ENCODE measurements around the gene HHIPL1. TPM values are rescaled to one million over a fixed set of nuclear protein-coding genes. Genes with fewer than 3 reads are reported as not detected.

Gene HHIPL1
- total RNA-seq, 2 donors from 2014 or later = under 0.01 to 0.26 TPM

DNA sequence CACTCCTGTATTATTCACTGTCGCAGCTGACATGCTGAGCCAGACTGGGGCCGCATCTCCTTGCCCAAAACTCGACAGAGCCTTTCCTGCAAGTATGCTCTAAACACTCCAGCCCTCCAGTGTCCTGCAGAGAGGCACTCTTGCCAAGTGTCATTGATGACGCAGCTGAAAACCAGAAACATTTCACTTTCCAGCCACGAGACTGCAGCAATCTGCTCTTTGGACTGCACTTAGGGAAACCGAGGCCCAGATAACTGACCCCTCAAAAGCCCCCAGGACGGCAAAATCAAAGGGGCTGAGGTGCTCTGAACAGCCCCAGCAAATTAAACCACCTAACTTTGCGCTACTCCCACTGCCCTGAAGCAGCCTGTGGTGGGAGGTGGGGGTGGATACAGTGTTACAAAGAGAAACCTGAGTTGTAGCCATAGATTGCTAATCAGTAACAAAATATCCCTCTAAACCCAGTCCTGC, 43.5 kb upstream of the HHIPL1 start:
- H3K4me1 ChIP-seq = peaks cover 82% of the 10 kb centered on the region
- intact Hi-C loops (cut with DNase I) = no loop called here
- 36 to 43% methylated on average over 8 of the region's 8 CpGs for WGBS, 2 donors
- peak; percentile 43 to 52 (median 48) for DNase-seq
- H3K4me3 ChIP-seq = no peak overlapping the region
- TF ChIP-seq POLR2A (IDR thresholded peaks at IDR 0.05) = no peak
- TF ChIP-seq, protein P1, sequence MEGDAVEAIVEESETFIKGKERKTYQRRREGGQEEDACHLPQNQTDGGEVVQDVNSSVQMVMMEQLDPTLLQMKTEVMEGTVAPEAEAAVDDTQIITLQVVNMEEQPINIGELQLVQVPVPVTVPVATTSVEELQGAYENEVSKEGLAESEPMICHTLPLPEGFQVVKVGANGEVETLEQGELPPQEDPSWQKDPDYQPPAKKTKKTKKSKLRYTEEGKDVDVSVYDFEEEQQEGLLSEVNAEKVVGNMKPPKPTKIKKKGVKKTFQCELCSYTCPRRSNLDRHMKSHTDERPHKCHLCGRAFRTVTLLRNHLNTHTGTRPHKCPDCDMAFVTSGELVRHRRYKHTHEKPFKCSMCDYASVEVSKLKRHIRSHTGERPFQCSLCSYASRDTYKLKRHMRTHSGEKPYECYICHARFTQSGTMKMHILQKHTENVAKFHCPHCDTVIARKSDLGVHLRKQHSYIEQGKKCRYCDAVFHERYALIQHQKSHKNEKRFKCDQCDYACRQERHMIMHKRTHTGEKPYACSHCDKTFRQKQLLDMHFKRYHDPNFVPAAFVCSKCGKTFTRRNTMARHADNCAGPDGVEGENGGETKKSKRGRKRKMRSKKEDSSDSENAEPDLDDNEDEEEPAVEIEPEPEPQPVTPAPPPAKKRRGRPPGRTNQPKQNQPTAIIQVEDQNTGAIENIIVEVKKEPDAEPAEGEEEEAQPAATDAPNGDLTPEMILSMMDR (IDR thresholded peaks at IDR 0.05) = peak in 1 of 7 experiments; percentile 5
- ATAC-seq = no peak
- no peaks in the 10 kb centered on the region for H3K36me3 ChIP-seq (replicated peaks in 1 of 2; ENCODE audit: insufficient read depth in 1 of 2, low read depth in 2 of 2)
- peak overlapping the region; percentile 11 to 73 (median 62) for H3K27ac ChIP-seq
- H3K9me3 ChIP-seq = no peaks in the 10 kb centered on the region
- no peaks in the 10 kb centered on the region for H3K27me3 ChIP-seq

DNA sequence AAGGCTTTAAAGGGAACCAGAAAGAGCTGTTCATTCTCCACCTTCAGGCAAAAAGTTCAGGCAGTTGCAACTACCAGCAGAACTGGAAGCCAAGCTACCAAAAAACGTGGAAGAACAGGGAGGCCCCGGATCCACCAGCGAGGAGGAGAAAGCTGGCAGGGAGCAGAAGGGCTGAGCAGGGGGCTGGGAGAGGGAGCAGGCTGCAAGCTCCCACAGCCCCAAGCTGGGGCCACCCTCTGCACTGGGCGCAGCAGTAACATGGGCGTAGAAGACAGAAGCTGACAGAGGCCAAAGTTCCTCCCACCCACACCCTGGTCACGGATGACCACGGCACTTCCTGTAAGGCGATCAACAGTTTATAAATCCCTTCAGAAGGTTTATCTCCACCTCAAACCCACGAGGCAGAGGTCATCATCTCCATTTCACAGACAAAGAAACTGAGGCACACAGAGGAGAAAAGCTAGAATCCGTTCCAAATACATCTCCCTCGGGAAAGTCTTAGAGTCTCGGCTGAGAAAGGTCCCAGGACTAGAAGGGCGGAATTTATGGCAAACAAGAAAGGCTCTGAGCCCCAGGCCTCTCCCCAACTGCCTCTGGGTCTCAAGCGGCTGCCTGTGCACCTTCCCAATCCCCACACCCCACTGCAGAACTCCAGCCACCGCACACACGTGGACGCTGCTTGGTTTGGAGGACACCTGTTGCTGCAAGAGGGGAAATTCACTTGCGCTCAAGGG, 42.7 kb upstream of the HHIPL1 start:
- H3K4me3 ChIP-seq = peak overlapping the region; percentile 22 to 24
- no peak for ATAC-seq
- H3K27me3 ChIP-seq = no peaks in the 10 kb centered on the region
- no peaks in the 10 kb centered on the region for H3K36me3 ChIP-seq (replicated peaks in 1 of 2; ENCODE audit: insufficient read depth in 1 of 2, low read depth in 2 of 2)
- peak in 3 of 4 donors; percentile 49 to 60 (median 52) for DNase-seq
- intact Hi-C loops (cut with DNase I) = no loop called here
- 13 to 17% methylated on average over 10 to 18 of the region's 18 CpGs for WGBS, 2 donors
- H3K27ac ChIP-seq = peak overlapping the region; percentile 27 to 73 (median 62)
- peaks cover 73% of the 10 kb centered on the region for H3K4me1 ChIP-seq
- TF ChIP-seq, protein P1 (IDR thresholded peaks at IDR 0.05) = no peak
- no peak for TF ChIP-seq POLR2A (IDR thresholded peaks at IDR 0.05)
- H3K9me3 ChIP-seq = no peaks in the 10 kb centered on the region

DNA sequence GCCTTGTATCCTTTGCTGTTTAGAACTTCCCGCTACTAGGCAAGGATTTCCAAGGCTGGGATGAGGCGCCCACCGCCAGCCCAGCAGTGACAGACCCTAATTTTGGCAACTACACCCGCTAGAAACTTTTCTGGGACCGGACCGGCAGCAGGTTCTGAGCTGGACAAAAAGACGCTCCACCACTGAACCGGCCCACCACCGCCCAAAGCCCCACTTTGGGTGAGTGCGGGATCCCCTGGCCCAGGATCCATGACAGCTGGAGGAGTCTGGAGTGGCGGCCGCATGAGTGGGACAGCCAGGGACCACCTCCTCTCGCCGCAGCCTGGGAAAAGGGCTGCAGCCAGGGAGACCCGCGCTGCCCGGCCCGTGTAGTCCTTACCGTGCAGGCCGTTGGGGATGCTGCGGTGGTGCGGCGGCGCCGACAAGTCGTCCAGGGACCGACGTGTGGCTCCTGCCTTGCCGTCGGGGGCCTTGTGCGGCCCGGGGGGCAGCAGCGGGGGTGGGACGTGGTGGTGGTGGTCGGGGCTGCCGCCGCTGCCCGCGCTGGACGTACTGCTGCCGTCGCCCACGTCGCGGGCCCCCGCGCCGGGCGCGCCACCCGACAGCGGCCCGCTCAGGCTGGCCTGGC, 42.0 kb upstream of the HHIPL1 start:
- DNase-seq = no peak
- H3K9me3 ChIP-seq = no peaks in the 10 kb centered on the region
- H3K27me3 ChIP-seq = no peaks in the 10 kb centered on the region
- intact Hi-C loops (cut with DNase I) = no loop called here
- WGBS, 2 donors = 40% methylated on average over 50 of the region's 53 CpGs; no CpG with 5 or more reads in 1 of the 2 donors
- H3K4me3 ChIP-seq = peak overlapping the region; percentile 22 to 24
- H3K4me1 ChIP-seq = peaks cover 67% of the 10 kb centered on the region
- TF ChIP-seq POLR2A (IDR thresholded peaks at IDR 0.05) = no peak
- TF ChIP-seq, protein P1 (IDR thresholded peaks at IDR 0.05) = no peak
- no peak for ATAC-seq
- H3K27ac ChIP-seq = peak overlapping the region; percentile 27 to 73 (median 62)
- H3K36me3 ChIP-seq (replicated peaks in 1 of 2; ENCODE audit: insufficient read depth in 1 of 2, low read depth in 2 of 2) = no peaks in the 10 kb centered on the region

DNA sequence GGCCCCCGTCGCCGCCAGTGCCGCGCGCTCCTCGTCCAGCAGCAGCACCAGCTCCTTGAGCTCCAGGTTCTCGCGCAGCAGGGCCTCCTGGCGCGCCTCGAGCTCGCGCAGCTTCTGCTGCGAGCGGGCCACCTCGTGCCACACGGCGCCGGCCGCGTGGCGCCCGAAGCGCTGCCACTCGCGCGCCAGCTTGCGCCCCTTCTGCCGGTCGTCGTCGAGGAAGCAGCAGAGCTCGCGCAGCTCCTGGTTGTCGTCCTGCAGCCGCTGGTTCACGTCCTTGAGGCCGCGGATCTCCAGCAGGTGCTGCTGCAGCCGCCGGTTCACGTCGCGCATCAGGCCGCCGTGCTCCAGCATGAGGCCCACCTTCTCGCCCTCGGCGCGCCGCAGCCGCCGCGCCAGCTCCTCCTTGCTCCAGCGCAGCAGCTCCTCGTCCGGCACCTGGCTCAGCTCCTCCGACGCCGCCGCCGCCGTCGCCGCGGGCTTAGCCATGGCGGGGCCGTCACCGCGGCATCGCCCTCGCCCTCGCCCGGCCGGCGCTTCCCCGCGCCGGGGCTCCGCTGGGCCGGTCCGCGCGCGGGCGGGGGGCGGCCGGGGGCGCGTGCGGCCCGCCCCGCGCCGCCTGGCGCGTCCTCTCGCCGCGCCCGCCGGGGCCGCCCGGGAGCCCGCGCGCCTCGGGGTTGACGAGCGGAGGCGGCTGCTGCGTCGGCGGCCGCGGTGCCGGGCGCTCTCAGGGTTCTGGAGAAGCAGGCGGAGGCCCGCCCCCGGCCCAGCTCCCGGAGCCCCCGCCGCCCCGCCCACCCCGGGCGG, 41.3 kb upstream of the HHIPL1 start, which contains the start of gene CCDC85C:
CCDC85C (minus strand) TSS at position 737 of the 807 bp plus-strand sequence; CDS start at position 489, 248 bp downstream.
- no peak for TF ChIP-seq POLR2A (IDR thresholded peaks at IDR 0.05)
- TF ChIP-seq, protein P1 (IDR thresholded peaks at IDR 0.05) = no peak
- ATAC-seq = peak; percentile 0
- H3K9me3 ChIP-seq = no peaks in the 10 kb centered on the region
- peak; percentile 52 to 61 (median 55) for DNase-seq
- no peaks in the 10 kb centered on the region for H3K36me3 ChIP-seq (replicated peaks in 1 of 2; ENCODE audit: insufficient read depth in 1 of 2, low read depth in 2 of 2)
- WGBS, 2 donors = 12% methylated on average over 44 of the region's 128 CpGs; no CpG with 5 or more reads in 1 of the 2 donors
- H3K4me3 ChIP-seq = peak within 1 kb of the TSS; percentile 24 to 51
- H3K27me3 ChIP-seq = no peaks in the 10 kb centered on the region
- intact Hi-C loops (cut with DNase I) = no loop called here
- peak within 1 kb of the TSS; percentile 91 to 95 (median 94) for H3K27ac ChIP-seq
- peaks cover 59% of the 10 kb centered on the region for H3K4me1 ChIP-seq
